Left ventricle myocardium superior (tissue), 1 donor: ENCODE results near the gene ADGRG1. TPM values are rescaled to one million over a fixed set of nuclear protein-coding genes. Genes with fewer than 3 reads are reported as not detected.

Source experiments
- ATAC-seq: fragments of 200-7000 bp; cut with Tn5 transposase; one replicate; pipeline ENCODE4 v1.9.1; 2020; ENCODE audit warnings: mild to moderate bottlenecking, moderate library complexity
- DNase-seq: peaks from one replicate; pipeline ENCODE4 v3.0.0-alpha.2; 2020
- intact Hi-C: fragments of 100-400 bp; cut with micrococcal nuclease; formaldehyde crosslinking; loops from one replicate; pipeline ENCODE4 v1.11.0; 2022
- total RNA-seq: library from RNA; stranded (reverse); fragmentation: NEBNext Ultra II Directional; extraction: Animal tissue kit (Norgen Biotek cat#: 25700); gene quantifications from one replicate; pipeline ENCODE4 v1.2.1, GENCODE V29; 2021
- donor health status: DM: no; HTN: yes; CAD: no; lungs with severe emphysema.

The ADGRG1 gene
- total RNA-seq, 1 donor from 2014 or later: 18.6 TPM

DNA sequence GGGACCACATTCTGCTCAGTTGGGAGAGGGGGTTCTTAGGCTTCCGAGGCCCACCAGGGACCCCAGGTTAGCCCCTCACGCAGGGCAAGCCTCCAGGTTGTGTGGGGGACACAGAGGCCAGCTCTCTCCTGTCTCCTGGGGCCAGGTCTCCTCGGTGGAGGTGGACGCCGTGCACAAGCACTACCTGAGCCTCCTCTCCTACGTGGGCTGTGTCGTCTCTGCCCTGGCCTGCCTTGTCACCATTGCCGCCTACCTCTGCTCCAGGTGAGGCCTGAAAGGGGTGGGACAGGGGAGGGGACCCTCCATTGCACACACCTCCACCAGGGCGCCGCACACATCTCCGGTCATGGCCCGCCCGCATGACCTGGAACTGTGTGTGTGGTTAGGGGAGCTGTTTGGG is 28.8 kb downstream of the ADGRG1 start:
- intact Hi-C loops: no loop called here
- ATAC-seq (no peak), DNase-seq (no peak)

DNA sequence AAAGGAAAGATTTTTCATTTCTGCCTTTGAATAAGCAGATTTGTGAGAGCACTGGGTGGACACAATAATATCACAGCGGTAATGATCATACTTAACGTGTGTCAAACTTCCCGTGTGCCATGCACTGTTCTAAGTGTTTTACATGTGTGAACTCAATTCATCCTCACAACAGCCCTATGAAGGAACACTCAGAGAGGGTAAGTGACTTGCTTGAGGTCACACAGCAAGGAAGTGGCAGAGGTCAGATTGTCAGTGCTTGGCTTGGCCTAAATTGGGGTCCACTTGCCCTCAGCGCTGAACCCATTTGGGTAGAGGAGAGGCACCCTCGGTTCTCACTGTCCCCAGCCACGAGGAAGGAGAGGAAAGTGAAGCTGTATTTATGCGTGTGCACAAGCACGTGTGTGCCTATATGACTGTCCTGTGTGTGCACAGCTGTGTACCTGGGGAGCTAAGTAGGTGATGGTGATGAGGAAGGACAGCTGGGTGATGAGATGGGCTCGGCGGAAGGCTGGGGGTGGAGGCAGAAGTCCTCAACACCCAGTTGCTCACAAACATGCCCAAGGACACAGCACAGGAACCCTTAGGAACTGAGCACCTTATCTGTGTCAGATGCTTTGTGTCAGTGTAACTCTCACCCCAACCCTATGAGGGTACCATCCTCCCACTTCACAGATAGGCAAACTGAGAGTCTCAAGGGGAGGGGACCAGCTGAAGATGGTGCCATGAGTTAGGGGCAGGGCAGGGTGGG is 29.9 kb downstream of the ADGRG1 start:
- ATAC-seq (no peak), DNase-seq (no peak)
- intact Hi-C loops: no loop called here

DNA sequence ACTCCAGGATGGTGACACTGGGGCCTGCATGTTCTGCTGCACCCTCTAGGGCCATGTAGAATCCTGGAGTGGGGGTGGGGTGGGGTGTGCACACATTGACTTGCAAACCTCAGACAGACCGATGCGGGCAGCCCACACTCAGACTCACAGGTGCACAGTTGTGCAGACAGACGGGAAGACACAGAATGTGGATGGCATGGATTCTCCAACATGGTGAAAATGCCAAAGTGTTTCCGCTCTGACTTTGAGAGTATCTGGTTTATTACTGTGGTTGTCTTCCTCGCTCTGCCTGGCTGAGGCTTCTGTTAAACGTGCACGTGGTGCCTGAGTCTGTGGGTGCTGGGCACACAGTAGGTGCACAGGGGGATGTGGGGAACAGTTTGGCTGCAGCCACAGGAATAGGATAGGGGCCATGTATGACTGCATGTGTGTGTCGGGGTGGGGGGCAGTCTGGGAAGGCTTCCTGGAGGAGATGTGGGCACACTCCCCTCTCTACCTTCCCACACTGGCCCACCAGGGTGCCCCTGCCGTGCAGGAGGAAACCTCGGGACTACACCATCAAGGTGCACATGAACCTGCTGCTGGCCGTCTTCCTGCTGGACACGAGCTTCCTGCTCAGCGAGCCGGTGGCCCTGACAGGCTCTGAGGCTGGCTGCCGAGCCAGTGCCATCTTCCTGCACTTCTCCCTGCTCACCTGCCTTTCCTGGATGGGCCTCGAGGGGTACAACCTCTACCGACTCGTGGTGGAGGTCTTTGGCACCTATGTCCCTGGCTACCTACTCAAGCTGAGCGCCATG is 30.6 kb downstream of the ADGRG1 start:
- DNase-seq: no peak
- intact Hi-C loops: no loop called here
- ATAC-seq: no peak

DNA sequence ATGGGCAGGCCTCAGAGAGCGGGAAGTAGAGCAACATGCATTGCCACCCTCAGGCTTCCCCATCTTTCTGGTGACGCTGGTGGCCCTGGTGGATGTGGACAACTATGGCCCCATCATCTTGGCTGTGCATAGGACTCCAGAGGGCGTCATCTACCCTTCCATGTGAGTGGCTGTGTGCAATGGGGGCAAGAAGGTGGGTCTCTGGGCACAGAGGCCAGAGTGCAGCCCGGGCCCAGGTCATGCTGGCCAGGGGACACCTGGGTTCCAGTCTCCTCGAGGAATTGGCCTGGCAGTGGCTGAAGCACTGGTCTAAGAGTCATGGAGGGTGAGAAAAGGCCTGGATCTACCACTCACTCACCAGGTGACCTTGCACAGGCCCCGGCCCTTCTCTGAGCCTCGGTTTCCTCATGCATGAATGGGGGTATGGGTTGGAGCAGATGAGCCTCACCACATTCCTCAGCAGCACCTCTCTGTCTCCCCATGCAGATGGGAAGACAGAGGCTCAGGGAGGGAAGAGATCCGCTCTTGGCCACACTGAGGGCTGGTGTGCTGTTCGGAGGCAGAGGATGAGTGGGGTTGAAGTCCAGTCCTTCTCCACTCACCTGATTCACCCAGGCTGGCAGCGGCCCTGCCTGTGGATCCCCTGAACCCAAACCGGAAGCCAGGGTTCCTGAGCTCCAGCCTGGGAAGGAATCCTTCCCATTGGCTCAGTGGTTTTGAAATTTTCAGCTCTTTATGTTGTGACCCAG is 32.5 kb downstream of the ADGRG1 start:
- intact Hi-C loops: no loop called here
- no peak for ATAC-seq
- no peak for DNase-seq

DNA sequence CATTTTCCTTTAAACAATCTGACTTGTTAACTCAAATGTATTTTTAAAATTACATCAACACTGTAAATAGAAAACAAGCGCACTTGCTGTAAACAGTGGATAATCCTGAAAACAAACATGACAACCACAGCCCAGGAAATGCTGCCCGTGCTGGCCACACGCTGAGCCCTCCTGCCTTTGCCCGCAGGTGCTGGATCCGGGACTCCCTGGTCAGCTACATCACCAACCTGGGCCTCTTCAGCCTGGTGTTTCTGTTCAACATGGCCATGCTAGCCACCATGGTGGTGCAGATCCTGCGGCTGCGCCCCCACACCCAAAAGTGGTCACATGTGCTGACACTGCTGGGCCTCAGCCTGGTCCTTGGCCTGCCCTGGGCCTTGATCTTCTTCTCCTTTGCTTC is 33.1 kb downstream of the ADGRG1 start:
- no peak for DNase-seq

DNA sequence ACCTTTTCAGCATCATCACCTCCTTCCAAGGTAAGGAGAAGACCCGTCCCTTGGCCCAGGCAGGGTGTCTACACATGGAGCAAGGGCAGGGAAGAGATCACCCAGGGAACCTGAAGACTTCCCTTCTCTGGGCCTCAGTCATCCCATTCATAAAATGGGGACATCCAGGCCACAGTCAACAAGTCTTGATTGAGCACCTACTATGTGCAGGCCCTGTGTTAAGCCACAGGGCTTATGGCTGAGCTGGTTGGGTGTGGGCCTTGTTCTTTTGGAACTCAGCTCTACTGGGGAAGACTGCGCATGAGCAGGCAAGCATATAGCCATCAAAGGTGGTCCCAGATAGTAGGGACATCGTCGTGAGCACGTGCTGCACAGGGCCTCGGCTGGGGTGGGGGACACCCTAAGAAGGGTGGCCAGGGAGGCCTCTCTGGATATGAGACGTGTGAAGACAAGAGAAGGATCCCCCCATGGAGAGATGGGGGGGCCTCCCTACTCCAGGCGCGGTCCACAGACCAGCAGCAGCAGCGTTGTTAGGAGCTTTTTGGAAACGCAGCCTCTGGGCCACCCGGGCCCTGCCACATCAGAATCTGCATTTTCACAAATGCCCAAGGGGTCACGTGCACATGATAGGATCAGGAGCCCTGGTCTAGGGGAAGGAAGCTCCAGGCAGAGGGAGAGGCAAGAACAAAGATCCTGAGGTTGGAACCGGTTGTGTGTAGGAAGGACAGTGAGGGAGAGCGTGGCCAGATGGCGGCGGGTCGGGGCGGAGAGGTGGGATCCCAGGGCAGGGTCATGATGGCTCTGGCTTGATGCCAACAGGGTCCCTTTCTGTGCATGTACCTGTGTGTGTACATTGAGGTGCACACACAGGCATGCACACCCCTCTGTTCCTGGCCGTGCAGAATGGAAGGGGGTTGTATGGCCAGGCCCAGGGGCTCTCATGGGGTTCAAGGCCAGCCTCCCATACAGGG is 33.8 kb downstream of the ADGRG1 start:
- no peak for DNase-seq
- no peak for ATAC-seq
- intact Hi-C loops: no loop called here

More for the DNA sequence above, 33.1 kb downstream of the ADGRG1 start:
- intact Hi-C loops: no loop called here
- ATAC-seq: no peak

DNA sequence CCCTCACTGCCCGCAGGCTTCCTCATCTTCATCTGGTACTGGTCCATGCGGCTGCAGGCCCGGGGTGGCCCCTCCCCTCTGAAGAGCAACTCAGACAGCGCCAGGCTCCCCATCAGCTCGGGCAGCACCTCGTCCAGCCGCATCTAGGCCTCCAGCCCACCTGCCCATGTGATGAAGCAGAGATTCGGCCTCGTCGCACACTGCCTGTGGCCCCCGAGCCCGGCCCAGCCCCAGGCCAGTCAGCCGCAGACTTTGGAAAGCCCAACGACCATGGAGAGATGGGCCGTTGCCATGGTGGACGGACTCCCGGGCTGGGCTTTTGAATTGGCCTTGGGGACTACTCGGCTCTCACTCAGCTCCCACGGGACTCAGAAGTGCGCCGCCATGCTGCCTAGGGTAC is 35.0 kb downstream of the ADGRG1 start:
- intact Hi-C loops: no loop called here
- DNase-seq: no peak

DNA sequence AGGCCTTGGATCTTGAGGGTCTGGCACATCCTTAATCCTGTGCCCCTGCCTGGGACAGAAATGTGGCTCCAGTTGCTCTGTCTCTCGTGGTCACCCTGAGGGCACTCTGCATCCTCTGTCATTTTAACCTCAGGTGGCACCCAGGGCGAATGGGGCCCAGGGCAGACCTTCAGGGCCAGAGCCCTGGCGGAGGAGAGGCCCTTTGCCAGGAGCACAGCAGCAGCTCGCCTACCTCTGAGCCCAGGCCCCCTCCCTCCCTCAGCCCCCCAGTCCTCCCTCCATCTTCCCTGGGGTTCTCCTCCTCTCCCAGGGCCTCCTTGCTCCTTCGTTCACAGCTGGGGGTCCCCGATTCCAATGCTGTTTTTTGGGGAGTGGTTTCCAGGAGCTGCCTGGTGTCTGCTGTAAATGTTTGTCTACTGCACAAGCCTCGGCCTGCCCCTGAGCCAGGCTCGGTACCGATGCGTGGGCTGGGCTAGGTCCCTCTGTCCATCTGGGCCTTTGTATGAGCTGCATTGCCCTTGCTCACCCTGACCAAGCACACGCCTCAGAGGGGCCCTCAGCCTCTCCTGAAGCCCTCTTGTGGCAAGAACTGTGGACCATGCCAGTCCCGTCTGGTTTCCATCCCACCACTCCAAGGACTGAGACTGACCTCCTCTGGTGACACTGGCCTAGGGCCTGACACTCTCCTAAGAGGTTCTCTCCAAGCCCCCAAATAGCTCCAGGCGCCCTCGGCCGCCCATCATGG is 35.7 kb downstream of the ADGRG1 start:
- DNase-seq: no peak
- ATAC-seq: no peak
- intact Hi-C loops: no loop called here

More for the DNA sequence above, 35.0 kb downstream of the ADGRG1 start:
- no peak for ATAC-seq

DNA sequence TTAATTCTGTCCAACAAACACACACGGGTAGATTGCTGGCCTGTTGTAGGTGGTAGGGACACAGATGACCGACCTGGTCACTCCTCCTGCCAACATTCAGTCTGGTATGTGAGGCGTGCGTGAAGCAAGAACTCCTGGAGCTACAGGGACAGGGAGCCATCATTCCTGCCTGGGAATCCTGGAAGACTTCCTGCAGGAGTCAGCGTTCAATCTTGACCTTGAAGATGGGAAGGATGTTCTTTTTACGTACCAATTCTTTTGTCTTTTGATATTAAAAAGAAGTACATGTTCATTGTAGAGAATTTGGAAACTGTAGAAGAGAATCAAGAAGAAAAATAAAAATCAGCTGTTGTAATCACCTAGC is 36.2 kb downstream of the ADGRG1 start:
- intact Hi-C loops: no loop called here
- no peak for ATAC-seq
- DNase-seq: no peak

DNA sequence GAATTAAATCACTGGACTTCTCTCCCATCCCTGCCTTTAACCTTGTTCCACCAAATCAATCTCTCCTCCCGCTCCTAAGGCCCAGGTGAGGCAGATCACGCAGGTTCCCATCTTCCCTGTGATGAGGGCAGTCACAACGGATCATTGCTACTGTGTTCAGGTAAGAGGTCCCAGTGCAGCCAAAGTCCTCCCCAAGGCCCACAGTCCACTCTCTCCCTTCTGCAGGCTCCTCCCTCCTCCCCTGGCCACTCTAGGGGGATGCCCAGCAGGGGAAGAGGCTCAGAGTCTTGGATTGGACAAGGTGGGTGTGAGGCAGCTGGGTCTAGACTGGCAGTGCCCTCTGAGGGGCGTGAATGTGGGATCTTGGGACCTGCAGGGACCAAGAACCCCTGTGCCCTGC is 37.1 kb downstream of the ADGRG1 start:
- ATAC-seq (no peak), DNase-seq (no peak)

DNA sequence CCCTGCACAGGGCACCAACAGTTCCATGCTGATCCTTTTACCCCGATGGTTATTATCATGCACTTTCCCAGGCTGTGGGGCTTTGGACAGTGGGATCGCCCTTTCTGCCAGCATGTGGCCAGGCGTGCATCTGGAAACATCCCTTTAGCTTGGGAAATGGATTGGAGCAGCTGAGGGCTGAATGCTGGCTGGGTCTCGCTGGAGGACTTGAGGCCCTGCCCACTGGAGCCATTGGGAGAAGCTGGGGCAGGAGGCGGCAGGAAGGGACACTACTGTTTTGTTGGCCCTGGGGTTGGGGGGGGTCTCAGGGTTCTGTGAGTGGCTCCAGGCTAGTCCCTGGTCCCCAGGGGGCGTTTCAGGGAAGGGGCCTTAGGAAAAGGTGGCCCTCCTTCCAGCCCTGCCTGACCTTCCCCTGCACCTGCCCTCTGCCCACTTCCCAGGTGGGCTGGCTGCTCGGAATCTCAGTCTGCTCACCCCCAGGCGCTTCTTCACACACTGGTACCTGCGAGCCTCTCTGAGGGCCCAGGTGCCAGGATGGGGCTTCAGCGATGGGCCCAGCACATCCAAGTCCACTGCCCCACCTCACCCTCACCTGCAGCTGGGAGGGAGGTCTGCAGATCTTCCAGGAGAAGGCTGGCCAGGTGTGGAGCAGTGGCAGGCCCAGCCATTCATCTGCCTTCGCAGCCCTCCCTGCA is 38.1 kb downstream of the ADGRG1 start:
- intact Hi-C loops: no loop called here
- no peak for ATAC-seq
- DNase-seq: no peak

More for the DNA sequence above, 37.1 kb downstream of the ADGRG1 start:
- intact Hi-C loops: no loop called here

DNA sequence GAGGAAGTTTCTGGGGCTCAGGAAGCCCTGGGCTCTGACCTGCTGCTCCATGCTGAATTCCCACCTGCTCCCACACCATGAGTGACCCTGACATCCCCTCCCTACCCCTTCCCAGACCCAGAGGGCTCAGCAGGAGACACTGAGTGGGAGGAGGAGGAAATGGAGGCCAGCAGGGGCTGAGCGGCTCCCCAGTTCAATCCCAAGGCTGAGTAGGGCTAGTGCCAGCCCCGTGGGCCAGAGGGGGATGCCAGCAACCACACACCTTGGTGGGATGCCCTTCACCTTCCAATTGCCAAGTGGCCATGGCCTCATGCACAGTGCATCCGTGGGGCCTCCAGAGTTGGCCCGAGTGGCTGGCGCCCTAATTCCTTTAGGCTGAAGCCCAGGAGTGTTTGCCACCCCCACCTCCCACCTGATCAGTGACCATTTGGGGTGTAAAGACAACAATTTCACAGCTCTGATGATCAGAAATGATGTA is 38.7 kb downstream of the ADGRG1 start:
- intact Hi-C loops: no loop called here
- no peak for ATAC-seq
- DNase-seq: no peak

DNA sequence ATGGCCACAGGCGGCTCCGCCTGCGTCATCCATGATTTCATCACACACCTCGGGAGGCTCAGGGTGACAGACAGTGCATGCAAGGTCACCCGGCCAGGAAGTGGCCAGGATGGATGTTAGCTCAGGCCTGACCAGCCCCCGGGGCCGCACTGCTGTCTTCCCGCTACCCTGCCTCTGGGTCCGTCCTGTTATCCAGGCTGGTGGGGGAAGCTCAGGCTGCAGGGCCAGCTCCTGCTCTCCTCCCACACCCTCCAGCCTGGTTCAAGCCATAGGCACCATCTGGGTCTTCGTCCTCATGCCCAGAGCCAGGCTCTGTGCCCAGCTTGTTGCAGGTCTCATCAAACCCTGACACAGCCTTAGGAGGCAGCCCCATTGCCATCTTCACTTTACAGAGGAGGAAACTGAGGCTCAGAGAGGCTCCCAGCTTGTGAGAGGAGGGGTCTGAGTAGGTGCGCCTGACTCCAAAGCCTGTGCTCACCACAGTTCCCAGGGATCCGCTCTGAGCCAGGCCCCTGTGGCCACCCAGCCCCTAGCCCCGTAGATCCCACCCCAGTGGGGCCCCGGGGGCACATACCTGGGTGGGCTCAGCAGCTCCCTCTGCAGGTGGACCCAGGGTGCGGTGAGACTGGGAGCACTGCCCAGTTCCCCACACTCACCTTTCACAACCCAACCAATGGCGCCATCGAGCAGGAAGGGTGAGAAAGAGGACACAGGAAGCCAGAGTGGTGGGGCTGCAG is 39.3 kb downstream of the ADGRG1 start:
- peak; percentile 50 for DNase-seq
- ATAC-seq: peak; percentile 42
- intact Hi-C loops: no loop called here

DNA sequence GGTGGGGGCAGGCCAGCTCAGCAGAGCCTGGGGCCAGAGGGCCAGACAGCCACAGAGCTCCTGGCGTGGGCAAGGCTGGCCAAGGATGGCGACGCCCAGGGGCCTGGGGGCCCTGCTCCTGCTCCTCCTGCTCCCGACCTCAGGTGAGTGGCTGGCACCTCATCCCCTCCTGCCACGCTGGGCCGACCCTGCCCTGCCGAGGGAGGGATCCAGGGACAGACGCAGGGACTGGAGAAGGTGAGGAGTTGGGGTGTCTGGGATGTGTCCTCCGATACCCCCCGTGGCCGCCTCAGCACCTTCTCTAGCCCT is 39.8 kb downstream of the ADGRG1 start, which contains the start of gene ADGRG3:
Gene ADGRG3, plus strand, starts transcription at position 44 of the 309 bp plus-strand sequence. Its CDS starts 42 bp downstream, at position 86.
- intact Hi-C loops: no loop called here
- ATAC-seq (no peak), DNase-seq (no peak)

DNA sequence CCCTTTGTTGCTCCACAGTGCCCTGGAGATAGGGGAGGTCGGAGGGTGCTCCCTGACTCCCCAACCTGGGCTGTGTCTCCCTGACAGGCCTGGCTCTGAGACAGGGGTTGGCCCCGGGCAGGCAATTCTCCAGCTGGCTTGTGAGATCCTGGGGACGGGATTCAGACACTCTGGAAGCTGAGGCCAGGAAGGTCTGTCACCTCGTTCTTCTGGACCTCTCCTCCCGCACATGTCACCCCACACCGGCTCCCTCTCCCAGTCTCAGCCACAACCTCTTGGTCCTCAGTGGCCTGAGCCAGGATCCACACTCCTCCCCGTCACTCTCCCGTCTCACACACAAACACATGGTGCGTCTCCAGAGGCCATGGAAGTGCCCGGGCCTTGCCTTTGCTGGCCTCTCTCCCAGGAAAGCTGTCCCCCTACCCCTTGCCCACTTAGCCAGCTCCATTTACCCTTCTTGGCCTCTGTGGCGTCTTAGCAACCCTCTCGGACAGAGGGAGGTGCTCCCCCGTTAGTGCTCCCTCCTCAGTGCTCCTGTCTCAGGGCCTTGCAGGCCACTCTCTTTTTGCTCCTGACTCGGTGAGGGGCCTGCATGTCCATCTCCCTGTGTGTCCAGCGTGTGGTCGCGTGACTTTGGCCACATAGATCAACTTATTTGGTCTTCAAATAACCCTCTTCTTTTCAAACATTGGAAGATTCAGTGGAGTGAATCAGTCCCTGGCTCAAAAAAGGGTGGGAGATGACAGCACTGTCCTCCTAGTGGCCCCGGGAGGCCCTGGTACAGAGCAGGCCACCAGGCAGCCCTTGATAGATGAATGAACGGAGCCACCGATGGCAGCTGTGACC is 40.4 kb downstream of the ADGRG1 start:
- intact Hi-C loops: no loop called here
- ATAC-seq (no peak), DNase-seq (peak; percentile 21)
